ENCODE results near the gene LRRC4B.
"Not testable (repeated sequence)": the region's sequence is repeated elsewhere in the genome, so short reads cannot be mapped to it uniquely, and the experiment has no call there.

- not testable (repeated sequence) for TF ChIP-seq POLR2A, POLR2AphosphoS5, EP300 (IDR thresholded peaks at IDR 0.05)
These were observed 94.9 kb downstream of the LRRC4B start for GRCh38 chr19:50473336-50473735.
